Right atrium auricular region (tissue), 2 donors: ENCODE results near the gene PLK1. TPM values are rescaled to one million over a fixed set of nuclear protein-coding genes. Genes with fewer than 3 reads are reported as not detected.

ENCODE experiments used
- DNase-seq: peaks from one replicate; pipeline ENCODE4 v3.0.0-alpha.2; 2019; ENCODE audit warnings: low spot score
- H3K27ac ChIP-seq, 2 donors: fragments of 200-600 bp; sonication (generic); 1 replicate in 1 of 2; 2 replicates in 1 of 2; pipeline ENCODE4 v1.5.1; 2016 to 2019
- H3K27me3 ChIP-seq, 2 donors: fragments of 200-600 bp; sonication (generic); one replicate each; pipeline versions ENCODE4 v1.5.1 to v1.6.0; 2017 to 2019
- H3K36me3 ChIP-seq: fragments of 200-600 bp; sonication (generic); one replicate; pipeline ENCODE4 v1.5.1; 2016
- H3K4me1 ChIP-seq, 2 donors: fragments of 200-600 bp; sonication (generic); one replicate each; pipeline versions ENCODE4 v1.5.1 to v1.6.0; 2017 to 2019
- H3K4me3 ChIP-seq, 2 donors: fragments of 200-600 bp; sonication (generic); 1 replicate in 1 of 2; 2 replicates in 1 of 2; pipeline ENCODE4 v1.5.1; 2017 to 2019; ENCODE audit warnings: mild to moderate bottlenecking in 1 of 2, moderate library complexity in 1 of 2
- H3K9me3 ChIP-seq, 2 donors: fragments of 200-600 bp; sonication (generic); one replicate each; pipeline ENCODE4 v1.5.1; 2019
- CTCF ChIP-seq, 2 donors: fragments of 200-600 bp; sonication (generic); IDR thresholded peaks; one replicate each; pipeline ENCODE4 v1.5.1; 2019; ENCODE audit warnings: antibody characterized with exemption in 2 of 2
- total RNA-seq, 2 donors: library from RNA; depleted of rRNA; stranded (reverse); fragments of >200 nt; gene quantifications; one replicate each; pipeline ENCODE4 v1.1.0, GENCODE V29; 2016

Gene PLK1
- total RNA-seq, 2 donors from 2014 or later = 0.71 to 3.3 TPM

DNA sequence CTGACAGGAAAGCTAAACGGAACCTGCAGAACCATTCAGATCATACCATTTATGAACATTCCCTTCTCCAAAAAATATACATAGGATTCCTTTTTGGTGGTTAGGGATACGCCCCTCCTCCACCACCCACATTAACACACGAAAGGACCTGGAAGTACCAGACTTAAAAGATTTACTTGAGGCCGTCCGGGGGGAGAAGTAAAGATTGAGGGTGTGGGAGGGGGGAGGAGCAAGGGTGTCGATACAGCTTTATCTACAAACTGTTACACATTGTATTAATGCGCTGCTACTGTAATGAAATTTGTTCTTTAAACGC lies 38.1 kb upstream of the PLK1 start:
- no peak for TF ChIP-seq CTCF (IDR thresholded peaks at IDR 0.05)
- peaks cover 0 to 23% of the 10 kb centered on the region in 2 donors for H3K4me1 ChIP-seq
- no peak for DNase-seq
- peaks cover 17% of the 10 kb centered on the region for H3K36me3 ChIP-seq
- peak overlapping the region; percentile 71 to 99 for H3K4me3 ChIP-seq
- H3K27me3 ChIP-seq = no peaks in the 10 kb centered on the region
- H3K27ac ChIP-seq = peak overlapping the region; percentile 72 to 82
- H3K9me3 ChIP-seq = no peaks in the 10 kb centered on the region

DNA sequence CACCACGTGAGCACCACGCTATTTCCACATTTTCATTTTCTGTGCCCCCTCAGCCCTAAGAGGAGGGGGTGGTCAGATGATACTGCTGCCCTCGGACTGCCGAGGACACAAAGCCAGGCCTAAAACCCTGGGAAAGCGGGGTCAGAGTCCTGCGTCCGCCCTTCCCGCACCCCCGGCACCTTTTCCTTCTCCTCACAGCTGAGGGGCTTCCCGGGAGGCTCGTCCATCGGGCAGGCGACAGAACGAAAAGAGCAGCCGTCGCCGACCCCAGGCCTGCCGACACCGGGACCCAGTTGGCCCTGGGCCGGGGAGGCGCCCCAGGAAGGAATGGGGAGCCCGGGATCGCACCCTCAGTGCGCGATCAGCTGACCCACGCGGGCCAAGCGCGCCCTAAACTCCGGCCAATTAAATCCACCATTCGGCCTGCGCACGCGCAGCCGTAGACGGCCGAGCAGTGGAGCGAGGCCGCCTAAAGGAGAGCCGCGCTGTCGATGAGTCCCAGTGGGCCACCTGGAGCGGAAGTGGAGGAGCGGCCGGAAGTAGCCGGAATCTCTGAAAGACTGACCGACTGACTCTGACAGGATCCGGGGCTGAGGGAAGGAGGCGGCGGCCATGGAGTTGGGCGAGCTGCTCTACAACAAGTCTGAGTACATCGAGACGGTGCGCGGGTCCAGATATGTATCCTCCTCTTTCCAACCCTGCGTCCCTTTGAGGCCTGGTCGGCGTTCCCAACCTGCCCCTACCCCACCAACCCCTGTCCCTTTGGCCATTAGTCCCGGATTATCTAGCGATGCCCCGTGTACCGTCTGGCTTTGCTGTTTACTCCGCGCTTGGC lies 37.5 kb upstream of the PLK1 start, which contains the start of the genes DCTN5 and PALB2:
DCTN5 (plus strand) TSS at position 536 of the 835 bp plus-strand sequence; CDS start at position 613, 77 bp downstream.
PALB2 (minus strand) TSS at position 380 of the 835 bp plus-strand sequence; CDS start at position 227, 153 bp downstream.
- peaks cover 0 to 23% of the 10 kb centered on the region in 2 donors for H3K4me1 ChIP-seq
- DNase-seq = peak; percentile 94
- no peaks in the 10 kb centered on the region for H3K9me3 ChIP-seq
- peak within 1 kb of the TSS; percentile 72 to 82 for H3K27ac ChIP-seq
- peaks cover 15% of the 10 kb centered on the region for H3K36me3 ChIP-seq
- TF ChIP-seq CTCF (IDR thresholded peaks at IDR 0.05) = no peak
- H3K4me3 ChIP-seq = peak within 1 kb of the TSS; percentile 71 to 99
- H3K27me3 ChIP-seq = no peaks in the 10 kb centered on the region

GRCh38 chr16:23642246-23642774 lies 36.4 kb upstream of the PLK1 start:
- Histone ChIP-seq H3K4me1 (peaks cover 0 to 23% of the 10 kb centered on the region in 2 donors), H3K36me3 (peaks cover 12% of the 10 kb centered on the region), H3K4me3 (peak overlapping the region; percentile 71 to 99), H3K27ac (no peak overlapping the region), H3K27me3 (no peaks in the 10 kb centered on the region), H3K9me3 (no peaks in the 10 kb centered on the region)
- no peak for DNase-seq
- no peak for TF ChIP-seq CTCF (IDR thresholded peaks at IDR 0.05)

GRCh38 chr16:23650674-23651416 lies 27.8 kb upstream of the PLK1 start:
- Histone ChIP-seq H3K4me1 (no peaks in the 10 kb centered on the region), H3K36me3 (peaks cover 16% of the 10 kb centered on the region)
- TF ChIP-seq CTCF (IDR thresholded peaks at IDR 0.05) = no peak

GRCh38 chr16:23651943-23652468 lies 26.7 kb upstream of the PLK1 start:
- no peak overlapping the region for H3K27ac ChIP-seq
- no peaks in the 10 kb centered on the region for H3K9me3 ChIP-seq
- no peak overlapping the region for H3K4me3 ChIP-seq
- TF ChIP-seq CTCF (IDR thresholded peaks at IDR 0.05) = no peak
- DNase-seq = no peak
- H3K27me3 ChIP-seq = no peaks in the 10 kb centered on the region
- H3K36me3 ChIP-seq = peaks cover 12% of the 10 kb centered on the region
- no peaks in the 10 kb centered on the region for H3K4me1 ChIP-seq

More at GRCh38 chr16:23650674-23651416, 27.8 kb upstream of the PLK1 start:
- H3K9me3 ChIP-seq = no peaks in the 10 kb centered on the region
- no peaks in the 10 kb centered on the region for H3K27me3 ChIP-seq
- no peak overlapping the region for H3K4me3 ChIP-seq
- H3K27ac ChIP-seq = no peak overlapping the region
- no peak for DNase-seq
